ENCODE results near the gene CPS1.

The CPS1 gene

DNA sequence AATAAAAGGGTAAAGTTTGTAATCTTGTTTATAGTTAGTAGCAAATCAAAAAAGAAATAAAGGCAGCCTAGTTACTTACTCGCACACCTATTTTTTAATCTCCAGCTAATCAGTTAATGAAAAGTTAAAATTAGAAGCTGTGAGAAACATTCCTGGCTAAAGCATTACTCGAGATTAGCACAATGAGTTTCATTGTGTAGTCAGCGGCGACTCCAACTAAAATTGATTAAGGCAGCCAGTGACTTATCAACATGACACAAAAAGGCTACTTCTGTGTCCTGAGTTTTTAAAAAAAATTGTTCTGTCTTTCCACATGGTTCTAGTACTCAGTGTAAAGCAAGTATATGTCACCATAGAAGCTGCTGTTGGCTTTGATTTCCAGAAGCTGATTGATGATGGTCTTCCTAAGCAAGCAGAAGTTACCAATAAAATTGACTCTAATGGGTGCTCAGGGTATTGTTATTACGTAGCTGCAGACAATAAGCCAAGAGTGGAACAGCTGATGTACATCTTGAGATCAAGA is 159.2 kb downstream of the CPS1 start:
- no peak overlapping the region for H3K4me3 ChIP-seq (replicated peaks in 1 of 2; ENCODE audit: low read depth in 2 of 2, low read length in 2 of 2)
- no peak for DNase-seq (ENCODE audit: low read depth in 2 of 2)
- no peak for TF ChIP-seq CTCF (IDR thresholded peaks at IDR 0.05; ENCODE audit: low read depth, low read length)

GRCh38 chr2:210718503-210718902 is 162.1 kb downstream of the CPS1 start:
- TF ChIP-seq CTCF (IDR thresholded peaks at IDR 0.05; ENCODE audit: low read depth, low read length): no peak
- no peak overlapping the region for H3K4me3 ChIP-seq (replicated peaks in 1 of 2; ENCODE audit: low read depth in 2 of 2, low read length in 2 of 2)
- no peak for DNase-seq (ENCODE audit: low read depth in 2 of 2)

- no peak for DNase-seq (ENCODE audit: low read depth in 2 of 2)
- H3K4me3 ChIP-seq (replicated peaks in 1 of 2; ENCODE audit: low read depth in 2 of 2, low read length in 2 of 2): no peak overlapping the region
- no peak for TF ChIP-seq CTCF (IDR thresholded peaks at IDR 0.05; ENCODE audit: low read depth, low read length)
Measured at GRCh38 chr2:210722092-210722491, 165.7 kb downstream of the CPS1 start.

- no peak for DNase-seq (ENCODE audit: low read depth in 2 of 2)
- TF ChIP-seq CTCF (IDR thresholded peaks at IDR 0.05; ENCODE audit: low read depth, low read length): no peak
Measured at GRCh38 chr2:210727549-210727948, 171.2 kb downstream of the CPS1 start.

More at GRCh38 chr2:210727549-210727948, 171.2 kb downstream of the CPS1 start:
- no peak overlapping the region for H3K4me3 ChIP-seq (replicated peaks in 1 of 2; ENCODE audit: low read depth in 2 of 2, low read length in 2 of 2)
